GF-D8 (cell line): Measurements from ENCODE around the gene ENO4.

Experiments used
- DNase-seq: peaks from one replicate; lab custom pipeline; 2025; lab: John Stamatoyannopoulos, UW

ENO4 gene

DNA sequence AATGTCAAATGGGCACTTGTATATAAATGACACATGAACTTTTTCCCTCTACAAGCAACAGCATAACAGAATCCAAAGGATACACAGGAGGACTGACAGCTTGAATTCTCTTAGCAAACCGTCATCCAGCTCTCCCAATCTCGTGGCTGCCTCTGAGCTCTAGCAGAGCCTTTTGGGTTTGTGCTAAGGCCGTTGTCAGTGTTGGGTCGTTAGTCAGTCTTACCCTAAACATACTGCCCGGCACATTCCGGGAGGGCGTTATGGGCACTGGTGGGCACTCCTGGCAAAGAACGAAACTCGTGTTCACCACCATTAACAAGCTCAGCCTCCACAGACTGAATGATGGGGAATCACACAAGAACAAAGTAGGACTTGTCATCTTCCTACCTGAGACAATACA is 19.6 kb upstream of the ENO4 start:
- no peak for DNase-seq

DNA sequence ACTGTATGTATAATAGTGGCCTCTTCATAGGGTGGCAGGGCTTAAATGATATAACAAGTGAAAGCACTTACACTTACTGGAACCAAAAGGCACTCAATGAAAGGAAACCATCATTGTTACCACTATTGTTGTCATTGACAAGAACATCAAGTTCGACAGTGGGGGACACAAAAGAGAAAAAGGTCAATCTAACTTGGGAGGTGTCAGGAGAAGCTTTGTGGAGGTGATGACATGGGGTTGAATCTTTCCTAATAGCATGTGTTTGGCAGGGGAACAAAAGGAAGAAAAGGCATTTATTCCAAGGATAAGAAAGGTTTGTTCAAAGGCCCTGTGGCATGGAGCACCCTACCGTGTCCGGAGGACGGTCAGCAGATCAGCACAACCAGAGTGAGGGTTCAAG is 18.2 kb upstream of the ENO4 start:
- no peak for DNase-seq

DNA sequence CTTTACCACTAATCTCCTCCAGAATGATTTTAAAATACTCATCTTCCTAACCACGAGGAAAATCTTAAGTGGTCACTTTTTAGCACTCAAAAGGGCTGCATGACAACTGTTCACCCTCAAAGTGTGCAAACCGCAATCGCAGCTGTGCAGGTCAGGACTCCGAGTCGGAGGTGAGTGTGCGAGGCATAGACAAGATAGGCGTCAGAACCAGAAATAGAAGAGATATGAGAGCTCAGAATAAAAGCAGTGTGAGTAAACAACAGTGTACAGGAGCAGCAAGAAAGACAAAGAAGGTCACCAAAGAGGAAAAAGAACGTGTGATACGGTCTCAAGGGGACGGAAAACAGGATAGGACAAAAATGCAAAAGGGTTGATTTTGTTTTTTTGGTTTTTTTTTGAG is 17.5 kb upstream of the ENO4 start:
- DNase-seq: no peak

DNA sequence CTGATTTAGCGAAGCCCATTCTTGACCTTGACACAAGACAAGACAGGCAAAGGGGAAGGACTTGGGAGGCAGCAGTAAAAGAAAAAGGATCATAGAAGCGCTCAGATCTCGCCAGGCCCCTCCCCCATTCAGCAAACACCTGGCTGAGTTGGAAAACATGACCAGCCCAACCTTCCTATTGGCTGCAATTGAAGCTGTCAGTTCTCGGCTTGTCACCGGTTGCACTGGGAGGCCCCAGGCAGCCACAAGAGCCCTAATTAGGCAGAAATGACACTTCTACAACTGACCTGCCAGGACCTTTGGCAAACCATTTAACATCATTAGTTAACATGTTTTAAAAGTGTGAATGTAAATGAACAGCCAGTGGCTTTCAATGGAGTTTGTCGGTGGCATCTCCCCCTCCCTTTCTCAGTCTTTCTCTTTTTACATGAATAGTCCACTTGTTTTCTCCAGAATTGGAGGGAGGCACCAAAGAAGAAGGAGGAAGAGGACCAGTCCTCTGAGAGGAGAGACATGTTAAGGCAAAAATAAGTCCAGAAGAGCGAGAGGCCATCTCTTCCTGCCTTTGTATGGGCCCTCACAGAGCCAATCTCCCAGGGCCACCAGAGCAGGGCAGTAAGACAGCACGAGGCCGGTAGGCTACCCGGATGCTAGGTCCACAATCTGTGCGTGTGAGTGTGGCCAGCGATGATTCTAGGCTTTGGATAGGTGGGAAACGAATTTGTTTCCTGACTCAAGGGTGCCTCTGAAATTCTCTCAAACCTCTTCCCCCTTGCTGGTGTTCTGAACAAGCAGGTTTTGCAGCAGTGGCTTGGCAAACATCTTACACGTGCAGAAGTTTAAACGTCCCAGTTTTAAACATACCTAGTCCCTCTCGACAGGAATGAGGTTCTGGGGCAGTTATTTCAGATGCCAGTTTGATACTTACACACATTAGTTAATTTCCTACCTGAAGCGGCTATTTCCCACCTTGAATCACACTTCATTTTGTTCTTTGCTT is 15.0 kb upstream of the ENO4 start:
- DNase-seq: no peak

DNA sequence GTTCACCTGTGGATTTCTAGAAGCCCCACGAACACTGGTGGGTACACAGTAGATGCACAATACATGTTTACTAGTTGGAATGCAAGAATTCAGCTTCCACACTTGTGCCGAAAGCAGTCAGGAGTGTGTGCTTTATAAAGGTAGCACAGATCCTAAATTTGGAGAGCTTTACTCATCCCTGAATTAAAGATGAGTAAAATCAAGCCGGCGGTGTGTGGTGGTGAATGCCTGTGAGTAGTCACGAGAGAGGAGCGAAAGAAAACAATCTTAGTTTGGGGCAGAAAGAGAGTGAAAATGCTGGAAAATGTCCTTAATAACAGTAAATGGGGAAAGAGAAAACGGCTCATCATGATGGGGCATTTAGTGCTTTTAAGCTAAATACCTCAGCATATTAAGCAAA is 13.6 kb upstream of the ENO4 start:
- no peak for DNase-seq

DNA sequence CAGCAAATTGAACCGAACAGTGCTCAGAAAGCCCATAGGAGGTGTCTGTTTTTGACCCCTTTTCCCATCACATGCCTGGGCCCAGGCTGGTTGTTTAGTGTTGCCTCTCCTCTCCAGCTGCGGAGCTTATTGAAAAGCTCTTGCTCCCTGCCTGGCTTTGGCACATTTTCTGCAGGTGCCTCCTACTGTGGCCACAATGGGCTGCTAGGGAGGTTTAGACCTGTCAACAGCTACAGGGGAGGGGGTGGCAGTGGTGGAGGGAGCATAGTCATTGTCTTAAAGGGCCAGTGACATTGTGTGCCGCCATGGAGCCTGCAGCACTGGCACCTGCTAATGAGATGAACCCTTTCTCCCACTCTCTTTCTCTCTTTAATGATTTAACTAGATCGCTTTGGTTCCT is 13.2 kb upstream of the ENO4 start:
- no peak for DNase-seq

DNA sequence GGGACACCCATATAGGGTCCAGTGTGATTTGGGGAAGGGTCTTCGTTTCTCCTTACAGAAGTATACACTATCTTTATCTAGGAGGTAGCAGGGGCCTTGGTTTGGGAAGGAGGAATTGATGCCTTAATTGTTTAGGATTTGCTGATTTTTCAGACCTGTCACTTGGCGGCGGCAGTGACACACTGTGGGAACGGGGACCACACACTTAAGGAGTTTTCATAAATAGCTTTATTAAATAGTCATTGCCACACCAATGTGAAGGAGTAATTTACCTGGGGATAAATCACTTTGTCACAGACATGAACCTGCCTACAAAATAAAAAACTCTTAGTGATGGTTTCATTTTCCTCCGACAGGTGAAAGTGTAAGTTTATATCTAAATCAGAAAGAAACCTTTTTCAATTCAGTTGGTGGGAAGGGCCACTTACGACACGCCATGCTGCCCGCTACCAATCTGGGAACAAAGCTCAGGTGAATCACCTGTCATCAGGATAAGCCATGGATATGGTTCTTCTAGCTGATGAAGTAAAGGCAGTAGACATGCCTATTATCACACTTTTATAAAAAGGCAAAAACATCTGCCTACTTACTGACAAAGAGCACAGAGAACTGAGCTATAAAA is 12.3 kb upstream of the ENO4 start:
- DNase-seq: no peak

DNA sequence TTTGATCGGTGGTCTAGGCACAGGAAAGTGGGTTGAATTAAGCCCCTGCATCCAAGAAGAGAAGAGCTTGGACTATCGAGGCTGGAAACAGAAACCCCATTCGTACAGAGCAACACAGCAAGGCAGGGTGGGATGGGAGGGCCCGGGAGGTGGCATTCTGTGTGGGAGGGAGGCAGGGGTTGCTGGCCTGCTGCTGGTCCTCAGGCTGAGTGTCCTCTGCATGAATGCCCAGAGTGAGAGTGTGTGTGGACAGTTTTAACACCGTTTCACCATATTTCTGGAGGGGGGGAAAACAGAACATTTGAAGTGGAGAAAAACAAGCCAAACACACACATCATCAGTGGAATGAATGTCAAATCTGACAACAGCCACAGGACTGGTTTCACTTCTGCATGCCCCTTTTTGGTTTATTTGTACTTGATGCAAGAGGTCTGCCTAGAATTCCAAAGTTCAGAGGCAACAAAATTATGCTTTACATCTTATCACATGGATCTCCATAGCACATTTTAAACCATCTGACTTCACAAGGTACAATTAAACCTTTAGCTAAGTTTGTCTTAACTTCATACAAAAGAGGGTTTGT is 11.1 kb upstream of the ENO4 start:
- DNase-seq: no peak

DNA sequence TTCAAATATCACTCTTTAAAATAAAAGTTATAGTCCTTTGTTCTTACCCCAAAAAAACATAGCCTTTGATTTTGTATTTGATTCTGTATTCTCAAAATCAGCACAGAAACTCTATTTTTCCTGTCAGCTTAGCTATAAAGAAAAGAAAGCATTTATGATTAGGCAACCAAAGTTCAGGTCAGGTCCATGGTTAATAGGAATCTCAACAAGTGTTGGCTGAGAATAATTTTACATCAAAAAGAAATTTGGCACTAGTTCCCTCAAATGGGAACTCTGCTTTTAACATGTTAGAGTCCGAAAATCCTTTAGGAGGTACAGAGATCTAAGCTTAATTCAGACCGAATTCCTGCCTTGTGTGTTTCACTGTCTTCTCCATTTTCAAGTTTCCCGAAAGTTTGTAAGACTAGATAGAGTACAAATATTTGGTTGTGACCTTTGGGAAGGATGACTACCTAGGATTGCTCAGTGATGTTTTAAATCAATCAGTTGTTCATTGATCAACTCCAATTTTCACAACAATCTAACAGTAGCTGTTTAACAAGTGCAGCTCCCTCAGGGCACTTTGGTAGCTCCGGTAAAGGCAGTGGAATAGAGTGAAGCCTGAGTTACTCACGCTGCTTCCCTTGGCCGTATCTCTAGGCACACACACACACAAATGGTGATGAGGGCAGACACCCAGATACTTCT is 8.8 kb upstream of the ENO4 start:
- no peak for DNase-seq

DNA sequence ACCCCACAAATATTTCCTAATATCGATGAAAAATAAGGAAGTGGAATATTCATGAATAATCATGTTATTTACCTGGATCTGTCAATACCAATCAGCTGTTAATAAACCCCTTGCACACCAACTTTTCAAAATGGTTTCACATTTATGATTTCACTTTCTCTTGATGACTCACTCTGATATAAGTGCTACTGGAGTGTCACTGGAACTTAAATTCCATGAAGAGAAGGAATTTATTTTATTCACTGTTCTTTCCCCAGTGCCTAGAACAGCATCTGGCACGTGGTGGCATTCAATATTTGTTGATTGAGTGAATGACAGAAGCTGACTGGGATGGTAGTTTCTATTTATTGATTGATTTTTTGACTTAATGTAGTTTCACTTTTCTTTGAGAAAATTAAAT is 3.5 kb upstream of the ENO4 start:
- DNase-seq: no peak

DNA sequence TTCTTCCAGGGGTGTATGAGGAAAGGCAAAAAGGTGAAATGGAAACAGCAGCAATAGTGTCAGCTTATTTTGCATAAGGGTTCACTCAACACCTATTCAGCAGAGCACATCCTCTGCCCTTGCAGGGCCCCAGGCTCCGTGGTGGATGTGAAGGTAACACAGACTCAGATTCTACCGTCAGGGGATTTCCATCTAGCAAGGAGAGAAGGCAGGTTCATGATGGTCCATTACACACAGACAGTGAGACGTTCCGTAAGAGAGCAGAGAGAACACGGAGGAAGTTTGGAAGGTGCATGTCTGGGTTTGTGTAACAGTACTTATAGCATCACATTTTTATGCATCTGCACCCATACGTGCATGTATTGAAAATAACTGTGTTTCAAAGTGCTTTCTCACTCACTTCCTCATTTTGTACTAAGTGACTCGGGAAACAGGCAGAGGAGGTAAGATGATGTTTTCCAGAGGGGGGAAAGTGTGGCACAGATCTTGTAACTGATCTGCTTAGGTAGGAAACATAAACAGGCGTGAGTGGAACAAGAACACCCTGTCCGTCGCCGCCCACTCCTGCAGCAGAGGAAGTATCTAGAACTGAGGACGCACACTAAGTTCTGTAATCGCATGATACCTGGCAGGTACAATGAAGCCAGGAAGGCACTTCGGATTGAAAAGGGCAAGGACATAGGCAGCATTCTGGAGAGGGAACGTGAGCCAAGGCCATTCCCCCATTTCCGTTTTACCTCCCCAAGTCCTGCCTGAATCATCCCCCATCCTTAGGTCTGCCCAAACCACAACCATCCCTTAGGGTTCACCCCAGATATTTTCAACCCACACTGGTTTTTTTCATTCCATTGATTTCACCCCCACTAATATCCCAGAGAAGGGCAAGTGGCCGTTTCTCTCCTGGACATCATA is 1.0 kb upstream of the ENO4 start:
- no peak for DNase-seq

DNA sequence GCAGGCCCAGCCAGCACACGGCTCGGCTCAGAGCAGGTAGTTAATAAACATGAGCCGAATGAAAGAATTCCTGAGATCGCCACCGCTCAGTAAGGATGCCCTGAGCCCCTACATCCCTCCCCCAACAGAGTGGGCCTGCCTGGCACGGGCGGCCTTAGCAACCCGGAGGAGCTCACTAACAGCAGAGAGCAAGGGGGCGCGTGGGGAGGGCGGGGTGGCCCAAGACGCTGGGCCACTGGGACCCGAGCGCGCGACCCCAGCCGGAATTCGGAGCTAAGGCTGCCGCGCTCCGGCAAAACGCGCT is 403 bp upstream of the ENO4 start:
- no peak for DNase-seq

DNA sequence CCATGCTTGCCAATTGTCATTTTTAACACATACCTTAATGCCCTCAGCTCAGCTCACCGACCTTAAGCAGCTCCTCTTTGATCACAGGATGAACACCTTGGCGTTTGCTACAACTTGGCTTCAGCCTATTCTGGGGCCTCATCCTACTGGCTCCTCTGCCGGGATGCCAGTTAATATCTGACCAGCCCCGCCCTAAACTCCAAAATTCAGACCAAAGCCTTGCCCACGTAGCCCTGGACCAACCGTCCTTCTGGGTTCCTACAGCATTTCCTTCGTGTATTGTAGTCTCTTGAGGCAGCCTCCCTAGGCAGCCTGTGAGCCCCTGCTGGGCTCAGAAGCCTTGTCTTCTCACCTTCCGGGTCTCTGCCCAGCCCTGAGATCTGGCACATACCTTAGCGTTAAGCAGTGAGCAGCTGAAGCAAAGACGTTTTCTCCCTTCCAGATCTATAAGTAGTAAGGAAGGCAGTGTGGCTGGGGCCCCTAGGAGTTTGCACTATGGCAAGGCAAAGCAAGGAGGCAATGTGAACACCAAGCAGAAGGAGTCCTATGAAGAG is 836 bp downstream of the ENO4 start:
- no peak for DNase-seq

DNA sequence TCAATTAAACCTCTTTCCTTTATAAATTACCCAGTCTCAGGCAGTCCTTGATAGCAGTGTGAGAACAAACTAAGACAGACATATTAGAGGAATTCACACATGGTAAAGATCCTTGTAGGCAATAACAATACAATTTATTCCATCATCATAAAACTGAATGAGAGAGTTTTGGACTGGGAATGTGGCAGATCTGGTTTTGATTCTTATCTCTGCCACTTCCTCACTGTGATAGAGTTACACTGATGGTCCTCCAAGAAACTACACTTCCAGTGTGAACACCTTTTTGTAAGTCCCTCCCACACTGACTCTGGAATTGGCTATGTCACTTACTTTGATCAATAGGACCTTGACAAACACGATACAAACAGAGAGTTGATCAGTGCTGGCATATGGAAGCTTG is 2.9 kb downstream of the ENO4 start:
- DNase-seq: no peak

DNA sequence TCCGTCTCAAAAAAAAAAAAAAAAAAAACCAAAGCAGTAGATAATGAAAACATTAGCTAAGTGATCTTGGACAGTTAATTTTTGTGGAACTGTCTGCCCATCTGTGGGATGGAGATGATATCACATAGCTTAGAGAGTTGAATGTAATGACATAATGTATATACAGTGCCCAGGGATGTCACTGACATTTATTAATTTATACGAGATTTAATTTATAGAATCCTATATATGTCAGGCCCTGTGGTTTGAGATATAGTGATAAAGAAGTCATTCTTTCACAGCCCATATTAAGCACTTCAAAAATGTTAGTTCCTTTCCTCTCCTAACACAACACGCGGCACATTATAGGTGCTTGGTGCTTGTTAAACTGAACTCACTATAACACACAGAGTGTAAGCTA is 4.0 kb downstream of the ENO4 start:
- DNase-seq: no peak

DNA sequence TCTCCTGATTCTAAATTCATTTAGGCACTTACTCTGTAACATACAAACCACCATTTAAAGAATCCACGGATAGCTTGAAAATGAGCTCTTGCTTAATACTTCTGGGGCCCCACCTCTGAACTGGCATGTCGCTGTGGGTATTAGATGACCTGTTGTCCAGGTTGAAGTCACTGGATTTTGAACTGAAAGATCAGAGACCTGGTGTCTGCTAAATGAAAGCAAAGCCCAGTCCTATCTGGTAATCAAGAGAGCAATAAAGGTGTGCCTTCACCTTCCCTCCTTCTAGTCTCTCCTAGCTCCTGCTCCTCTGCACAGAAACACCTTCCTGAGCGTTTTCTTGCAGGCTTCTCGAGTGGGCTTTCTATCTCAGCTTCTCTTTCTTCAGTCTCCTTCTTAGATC is 4.4 kb downstream of the ENO4 start:
- DNase-seq: no peak

DNA sequence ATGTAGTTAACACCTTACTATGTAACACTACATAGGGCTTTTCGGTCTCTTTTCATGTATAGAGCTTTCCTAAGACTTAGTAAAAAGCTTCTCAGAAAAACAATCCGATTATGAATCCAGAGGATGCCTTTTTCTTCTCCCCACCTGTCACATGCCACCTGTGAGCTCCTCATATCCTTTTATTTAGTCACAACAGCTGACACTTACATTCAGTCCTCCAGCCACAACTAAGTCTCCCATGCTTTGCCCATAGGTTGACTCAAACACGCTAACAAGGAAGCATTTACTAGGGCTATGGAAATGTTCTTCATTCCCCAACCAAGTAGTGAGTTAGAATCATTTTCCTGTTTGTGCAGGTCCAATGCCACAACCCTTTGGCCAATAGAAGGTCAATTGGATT is 7.9 kb downstream of the ENO4 start:
- no peak for DNase-seq

DNA sequence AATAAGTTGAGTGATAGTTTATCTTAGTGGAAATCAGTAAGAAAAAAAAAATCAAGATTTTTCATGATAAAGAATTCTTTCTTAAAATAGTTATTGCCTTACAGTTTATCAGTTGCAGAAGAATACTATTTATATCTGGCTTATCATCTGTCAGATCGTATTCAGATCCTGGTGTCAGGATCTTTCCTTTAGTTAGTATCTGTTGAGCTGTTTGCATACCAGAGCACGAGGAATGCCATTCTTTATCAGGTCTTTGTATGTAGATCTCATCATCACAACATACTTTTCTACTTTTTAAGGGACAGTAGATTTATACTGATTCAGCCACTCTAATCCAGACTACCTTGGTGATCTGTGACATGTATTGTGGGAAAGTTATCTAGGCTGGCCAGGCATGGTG is 12.5 kb downstream of the ENO4 start:
- no peak for DNase-seq

DNA sequence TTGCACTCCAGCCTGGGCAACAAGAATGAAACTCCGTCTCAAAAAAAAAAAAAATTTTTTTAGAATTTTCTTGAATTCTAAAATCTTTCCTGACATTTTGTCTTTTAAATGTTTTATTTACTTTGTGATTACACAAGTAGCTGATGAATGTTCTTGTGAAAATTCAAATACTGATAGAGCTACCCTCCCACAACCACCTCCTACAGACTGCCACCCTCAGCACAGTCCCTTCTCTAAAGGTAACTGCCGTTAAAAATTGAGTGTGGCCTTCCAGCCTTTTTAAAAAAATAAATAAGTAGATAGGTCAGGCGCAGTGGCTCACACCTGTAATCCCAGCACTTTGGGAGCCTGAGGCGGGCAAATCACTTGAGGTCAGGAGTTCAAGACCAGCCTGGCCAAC is 15.1 kb downstream of the ENO4 start:
- no peak for DNase-seq

DNA sequence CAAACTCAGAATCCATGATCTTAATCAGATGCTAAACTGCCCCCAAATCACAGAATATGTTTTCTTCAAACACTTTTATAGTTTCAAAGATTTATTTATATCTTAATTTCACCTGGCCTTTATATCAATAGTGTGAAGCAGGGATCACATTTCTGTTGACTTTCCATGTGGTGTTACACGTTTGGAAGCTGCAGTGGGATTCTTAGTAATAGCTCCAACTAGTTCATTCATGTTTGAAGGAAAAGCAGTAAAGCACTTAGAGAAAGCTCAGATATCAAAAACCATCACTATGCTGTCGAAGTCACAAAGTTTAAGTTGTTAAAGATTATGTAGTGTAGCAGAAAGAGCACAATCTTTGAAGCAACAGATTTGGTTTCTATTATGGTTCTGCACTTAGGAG is 16.8 kb downstream of the ENO4 start:
- DNase-seq: no peak

DNA sequence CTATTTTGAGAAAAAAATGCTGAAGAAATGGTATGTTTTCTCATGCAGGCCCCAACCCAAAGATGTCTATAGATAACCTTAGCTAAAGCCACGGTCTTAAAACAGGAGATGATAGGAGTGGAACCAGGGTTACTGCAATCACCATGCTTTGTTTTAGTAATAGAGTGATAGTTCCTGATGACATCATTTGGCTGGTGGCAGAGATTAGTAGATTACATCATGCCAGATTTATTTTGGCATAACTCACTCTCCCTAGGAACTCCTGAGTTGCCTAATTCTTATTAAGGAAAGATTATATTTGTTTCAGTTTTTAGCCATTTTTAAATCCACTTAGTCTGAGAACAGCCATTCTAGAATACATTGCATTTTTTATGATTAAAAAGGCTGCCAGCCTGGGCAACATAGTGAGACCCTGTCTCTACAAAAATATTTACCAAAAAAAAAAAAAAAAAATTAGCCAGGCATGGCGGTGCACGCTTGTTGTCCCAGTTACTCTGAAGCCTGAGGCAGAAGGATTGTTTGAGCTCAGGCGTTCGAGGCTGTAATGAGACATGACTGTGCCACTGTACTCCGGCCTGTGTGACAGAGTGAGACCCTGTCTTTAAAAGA is 17.8 kb downstream of the ENO4 start:
- no peak for DNase-seq
